Hematopoietic multipotent progenitor cell treated with erythropoietin and hydrocortisone succinate and interleukin-3 and kit ligand, for 15 days (in vitro differentiated cells): ENCODE measurements around the gene CFD.
A peak's percentile ranks its signal among the peaks of the same experiment; 100 is the strongest.
"Not testable (repeated sequence)": the region's sequence is repeated elsewhere in the genome, so short reads cannot be mapped to it uniquely, and the experiment has no call there.

Source experiments
- DNase-seq: peaks from one replicate; pipeline ENCODE4 v3.0.0-alpha.2; 2015; ENCODE audit warnings: low spot score

CFD gene

GRCh38 chr19:888581-889385, 29.3 kb downstream of the CFD start:
- peak; percentile 49 for DNase-seq

- no peak for DNase-seq
Observed at GRCh38 chr19:889662-890295, 30.3 kb downstream of the CFD start.

GRCh38 chr19:890831-891230, 31.4 kb downstream of the CFD start:
- DNase-seq: no peak

- not testable (repeated sequence) for DNase-seq
Observed at GRCh38 chr19:891421-892200, 32.1 kb downstream of the CFD start.

GRCh38 chr19:892243-892893, 32.9 kb downstream of the CFD start:
- no peak for DNase-seq

- DNase-seq: peak; percentile 95
Observed at GRCh38 chr19:892894-893689, 33.6 kb downstream of the CFD start, which contains the start of the genes MED16 and RNU6-9. Gene MED16 (minus strand): TSS chr19:893187. CDS start chr19:891131, 2,056 bp downstream. Gene RNU6-9 (plus strand): TSS chr19:893484.

GRCh38 chr19:896434-896833, 37.0 kb downstream of the CFD start:
- no peak for DNase-seq

- no peak for DNase-seq
Observed at GRCh38 chr19:896999-897398, 37.5 kb downstream of the CFD start.

GRCh38 chr19:897442-898039, 38.1 kb downstream of the CFD start:
- DNase-seq: no peak

- no peak for DNase-seq
Observed at GRCh38 chr19:898663-899062, 39.2 kb downstream of the CFD start.

GRCh38 chr19:899336-900042, 40.0 kb downstream of the CFD start:
- no peak for DNase-seq

GRCh38 chr19:900043-900301, 40.5 kb downstream of the CFD start:
- DNase-seq: peak; percentile 35

GRCh38 chr19:900302-901111, 41.0 kb downstream of the CFD start:
- DNase-seq: peak; percentile 59

GRCh38 chr19:901216-902092, 42.0 kb downstream of the CFD start:
- DNase-seq: no peak

- DNase-seq: no peak
Observed at GRCh38 chr19:902093-902370, 42.6 kb downstream of the CFD start.

- DNase-seq: no peak
Observed at GRCh38 chr19:902446-903226, 43.2 kb downstream of the CFD start.

GRCh38 chr19:903266-903797, 43.9 kb downstream of the CFD start:
- DNase-seq: no peak

- no peak for DNase-seq
Observed at GRCh38 chr19:904545-904944, 45.1 kb downstream of the CFD start.
